Sigmoid colon (tissue), 7 donors: ENCODE results near the gene KLRG1. TPM values are rescaled to one million over a fixed set of nuclear protein-coding genes. Genes with fewer than 3 reads are reported as not detected.
A peak's percentile ranks its signal among the peaks of the same experiment; 100 is the strongest.

Source experiments
- DNase-seq: peaks from one replicate; pipeline ENCODE4 v3.0.0-alpha.2; 2019
- H3K27ac ChIP-seq, 4 donors: fragments of 200-600 bp; sonication (generic); one replicate each; pipeline ENCODE4 v1.5.1; 2016 to 2019; ENCODE audit warnings: mild to moderate bottlenecking in 1 of 4
- H3K27me3 ChIP-seq, 3 donors: fragments of 200-600 bp; sonication (generic); one replicate each; pipeline ENCODE4 v1.5.1; 2019; ENCODE audit warnings: mild to moderate bottlenecking in 1 of 3
- H3K36me3 ChIP-seq, 4 donors: fragments of 200-600 bp; sonication (generic); one replicate each; pipeline ENCODE4 v1.5.1; 2016 to 2019
- H3K4me1 ChIP-seq, 4 donors: fragments of 200-600 bp; sonication (generic); one replicate each; pipeline ENCODE4 v1.5.1; 2017 to 2019
- H3K4me3 ChIP-seq, 4 donors: fragments of 200-600 bp; sonication (generic); one replicate each; pipeline ENCODE4 v1.5.1; 2017 to 2019; ENCODE audit warnings: mild to moderate bottlenecking in 2 of 4, moderate library complexity in 1 of 4
- H3K9me3 ChIP-seq, 4 donors: fragments of 200-600 bp in 3 of 4; sonication (generic) in 3 of 4; one replicate each; pipeline versions ENCODE4 v1.5.1 to v1.6.1; 2013 to 2019
- CTCF ChIP-seq, 4 experiments: fragments of 450-650 bp in 3 of 4; fragments of 200-600 bp in 1 of 4; IDR thresholded peaks; one replicate each; pipeline ENCODE4 v1.5.1; 2016 to 2019; ENCODE audit warnings: antibody characterized with exemption in 4 of 4, mild to moderate bottlenecking in 3 of 4, moderate library complexity in 2 of 4
- EP300 ChIP-seq, 4 donors: sonication (generic); formaldehyde crosslinking; IDR thresholded peaks; one replicate each; pipeline ENCODE4 v1.6.1; 2017; ENCODE audit warnings: antibody characterized with exemption in 4 of 4
- POLR2A ChIP-seq, 2 donors: fragments of 450-650 bp; IDR thresholded peaks; one replicate each; pipeline ENCODE4 v1.6.1; 2016; ENCODE audit warnings: antibody characterized with exemption in 2 of 2, mild to moderate bottlenecking in 2 of 2, moderate library complexity in 2 of 2
- POLR2AphosphoS5 ChIP-seq, 4 donors: sonication (generic); formaldehyde crosslinking; IDR thresholded peaks; one replicate each; pipeline ENCODE4 v1.6.1; 2017; ENCODE audit warnings: antibody characterized with exemption in 4 of 4
- WGBS, 2 donors: extraction: QIAGEN DNeasy Blood & Tissue Kit; methylation state at CpG; one replicate each; pipeline ENCODE4 v1.1.7; 2013; 5-methylcytosine and 5-hydroxymethylcytosine counted together
- intact Hi-C: fragments of 100-400 bp; cut with DNase I; formaldehyde crosslinking; loops from one replicate; pipeline ENCODE4 v1.15.1; 2023
- polyA plus RNA-seq, 3 donors: library from polyadenylated mRNA; stranded (reverse); fragments of 200-250 nt; gene quantifications; one replicate each; pipeline ENCODE4 v1.2.3, GENCODE V29; 2013
- total RNA-seq, 4 donors: library from RNA; depleted of rRNA; stranded (reverse); fragments of >200 nt; gene quantifications; one replicate each; pipeline ENCODE4 v1.1.0, GENCODE V29; 2016
- donor health status: healthy with polysubstance abuse.
- donor health status: Bipolar disorder and iron deficiency.
- donor health status: healthy.

Gene KLRG1
- total and polyA plus RNA-seq, 7 donors, result 1.2 to 4.3 (median 3.5) TPM; not detected in 2

GRCh38 chr12:9043766-9044165, 54.4 kb downstream of the KLRG1 start:
- Histone ChIP-seq H3K36me3 (no peaks in the 10 kb centered on the region), H3K9me3 (no peaks in the 10 kb centered on the region), H3K27me3 (no peaks in the 10 kb centered on the region), H3K27ac (no peak overlapping the region), H3K4me3 (no peak overlapping the region), H3K4me1 (no peaks in the 10 kb centered on the region)
- no peak for DNase-seq
- 81 to 95% methylated on average over 2 of the region's 2 CpGs for WGBS, 2 donors
- intact Hi-C loops, result no loop called here
- no peak for TF ChIP-seq POLR2A (IDR thresholded peaks at IDR 0.05)
- TF ChIP-seq EP300 (IDR thresholded peaks at IDR 0.05), result no peak
- no peak for TF ChIP-seq CTCF (IDR thresholded peaks at IDR 0.05)
- TF ChIP-seq POLR2AphosphoS5 (IDR thresholded peaks at IDR 0.05), result no peak

DNA sequence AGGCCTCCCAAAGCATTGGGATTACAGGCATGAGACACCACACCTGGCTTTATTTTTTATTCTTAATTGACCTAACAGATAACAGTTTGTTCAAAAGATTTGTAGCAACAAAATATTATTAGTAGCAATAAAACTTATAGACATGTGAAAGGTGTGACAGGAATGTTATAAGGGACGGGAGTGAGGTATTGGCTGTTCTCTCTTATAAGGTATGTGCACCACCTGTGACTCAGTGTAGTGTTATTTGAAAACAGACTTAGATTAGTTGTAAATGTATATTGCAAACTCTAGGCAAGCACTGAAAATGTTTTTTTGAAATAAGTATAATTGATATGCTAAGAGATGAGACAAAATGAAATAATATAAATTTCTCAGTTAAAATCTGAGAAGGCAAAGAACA, 57.8 kb downstream of the KLRG1 start:
- Histone ChIP-seq H3K4me1 (no peaks in the 10 kb centered on the region), H3K27ac (no peak overlapping the region), H3K36me3 (no peaks in the 10 kb centered on the region), H3K4me3 (no peak overlapping the region), H3K27me3 (no peaks in the 10 kb centered on the region), H3K9me3 (no peaks in the 10 kb centered on the region)
- TF ChIP-seq CTCF (IDR thresholded peaks at IDR 0.05), result no peak
- TF ChIP-seq POLR2AphosphoS5 (IDR thresholded peaks at IDR 0.05), result no peak
- TF ChIP-seq EP300 (IDR thresholded peaks at IDR 0.05), result no peak
- TF ChIP-seq POLR2A (IDR thresholded peaks at IDR 0.05), result no peak
- WGBS, 2 donors, result 37 to 75% methylated on average over 1 of the region's 1 CpG
- intact Hi-C loops, result no loop called here
- no peak for DNase-seq

DNA sequence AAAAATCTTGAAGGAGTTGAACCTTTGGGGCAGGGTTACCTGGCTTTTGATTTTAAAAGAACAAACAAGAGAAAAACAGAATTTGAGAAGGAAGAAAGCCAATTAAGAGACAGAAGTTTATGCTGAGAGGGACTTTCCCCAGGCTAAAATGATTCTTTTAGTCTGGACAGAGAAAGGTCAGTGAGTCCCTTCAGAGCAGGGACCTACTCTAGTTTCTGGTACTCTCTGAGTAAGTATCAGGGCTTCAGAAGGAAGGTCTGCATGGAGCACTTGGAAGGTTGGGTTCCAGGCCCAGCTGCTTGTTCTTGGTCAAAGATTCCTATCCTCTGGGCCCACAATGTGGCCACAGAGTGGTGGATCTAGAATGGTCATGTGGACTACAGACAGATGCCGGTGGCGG, 59.6 kb downstream of the KLRG1 start:
- no peak overlapping the region for H3K4me3 ChIP-seq
- no peak for TF ChIP-seq POLR2A (IDR thresholded peaks at IDR 0.05)
- no peak overlapping the region for H3K27ac ChIP-seq
- no peaks in the 10 kb centered on the region for H3K4me1 ChIP-seq
- intact Hi-C loops, result no loop called here
- H3K27me3 ChIP-seq, result no peaks in the 10 kb centered on the region
- no peaks in the 10 kb centered on the region for H3K9me3 ChIP-seq
- no peak for DNase-seq
- 96 to 98% methylated on average over 2 of the region's 2 CpGs for WGBS, 2 donors
- no peaks in the 10 kb centered on the region for H3K36me3 ChIP-seq

- H3K4me1 ChIP-seq, result no peaks in the 10 kb centered on the region
- H3K36me3 ChIP-seq, result no peaks in the 10 kb centered on the region
- H3K4me3 ChIP-seq, result no peak overlapping the region
- no peak overlapping the region for H3K27ac ChIP-seq
- no peak for DNase-seq
- TF ChIP-seq POLR2A (IDR thresholded peaks at IDR 0.05) (no peak), EP300 (IDR thresholded peaks at IDR 0.05) (no peak), CTCF (IDR thresholded peaks at IDR 0.05) (peak in 3 of 4 experiments; percentile 13 to 50 (median 45))
- H3K9me3 ChIP-seq, result no peaks in the 10 kb centered on the region
- intact Hi-C loops, result no loop called here
- H3K27me3 ChIP-seq, result no peaks in the 10 kb centered on the region
- WGBS, 2 donors, result 17 to 26% methylated on average over 6 of the region's 6 CpGs
Measured at GRCh38 chr12:9049520-9050133, 60.3 kb downstream of the KLRG1 start.

DNA sequence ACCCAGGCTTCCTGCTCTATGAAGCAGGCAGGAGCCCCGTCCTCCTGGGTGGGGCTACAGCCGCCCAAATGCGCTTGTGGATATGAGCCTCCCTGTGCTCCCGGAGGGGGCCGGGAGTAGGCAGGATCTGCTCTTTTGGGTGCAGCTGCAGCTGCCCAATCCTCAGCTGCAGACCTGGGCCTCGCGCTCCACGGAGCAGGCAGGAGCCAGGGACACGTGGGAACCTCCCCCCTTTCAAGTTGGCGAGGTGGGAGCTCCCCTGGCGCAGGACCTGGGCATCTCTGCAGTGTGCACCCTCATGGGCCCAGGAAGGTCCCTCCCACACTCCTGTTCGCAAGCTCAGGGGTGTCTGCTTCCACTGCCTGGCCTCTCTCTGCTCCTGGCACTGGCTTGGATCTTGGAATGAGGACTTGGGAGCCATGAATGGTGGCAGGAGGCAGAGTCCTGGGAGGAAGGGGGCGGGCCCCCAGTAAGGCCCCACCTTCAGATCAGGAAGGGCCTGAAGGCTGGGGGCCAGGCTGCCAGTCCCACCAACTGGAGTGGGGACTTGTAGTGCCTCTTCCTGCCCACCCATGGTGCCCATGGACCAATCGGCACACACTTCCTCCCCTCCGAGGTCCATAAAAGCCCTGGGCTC, 61.3 kb downstream of the KLRG1 start:
- no peak for DNase-seq
- Histone ChIP-seq H3K27ac (no peak overlapping the region), H3K9me3 (no peaks in the 10 kb centered on the region), H3K4me1 (no peaks in the 10 kb centered on the region), H3K27me3 (no peaks in the 10 kb centered on the region), H3K4me3 (no peak overlapping the region), H3K36me3 (no peaks in the 10 kb centered on the region)
- intact Hi-C loops, result no loop called here
- TF ChIP-seq EP300 (IDR thresholded peaks at IDR 0.05) (no peak), CTCF (IDR thresholded peaks at IDR 0.05) (no peak), POLR2A (IDR thresholded peaks at IDR 0.05) (no peak), POLR2AphosphoS5 (IDR thresholded peaks at IDR 0.05) (no peak)
- 78 to 85% methylated on average over 15 of the region's 15 CpGs for WGBS, 2 donors
